ENCODE measurements around the gene COL18A1. TPM values are rescaled to one million over a fixed set of nuclear protein-coding genes. Genes with fewer than 3 reads are reported as not detected.

Gene COL18A1
- total and polyA plus RNA-seq, 2 of the 8 experiments (the other 6 are each of a cell fraction or from before 2014, with no cell fraction given) = 145 to 201 TPM

DNA sequence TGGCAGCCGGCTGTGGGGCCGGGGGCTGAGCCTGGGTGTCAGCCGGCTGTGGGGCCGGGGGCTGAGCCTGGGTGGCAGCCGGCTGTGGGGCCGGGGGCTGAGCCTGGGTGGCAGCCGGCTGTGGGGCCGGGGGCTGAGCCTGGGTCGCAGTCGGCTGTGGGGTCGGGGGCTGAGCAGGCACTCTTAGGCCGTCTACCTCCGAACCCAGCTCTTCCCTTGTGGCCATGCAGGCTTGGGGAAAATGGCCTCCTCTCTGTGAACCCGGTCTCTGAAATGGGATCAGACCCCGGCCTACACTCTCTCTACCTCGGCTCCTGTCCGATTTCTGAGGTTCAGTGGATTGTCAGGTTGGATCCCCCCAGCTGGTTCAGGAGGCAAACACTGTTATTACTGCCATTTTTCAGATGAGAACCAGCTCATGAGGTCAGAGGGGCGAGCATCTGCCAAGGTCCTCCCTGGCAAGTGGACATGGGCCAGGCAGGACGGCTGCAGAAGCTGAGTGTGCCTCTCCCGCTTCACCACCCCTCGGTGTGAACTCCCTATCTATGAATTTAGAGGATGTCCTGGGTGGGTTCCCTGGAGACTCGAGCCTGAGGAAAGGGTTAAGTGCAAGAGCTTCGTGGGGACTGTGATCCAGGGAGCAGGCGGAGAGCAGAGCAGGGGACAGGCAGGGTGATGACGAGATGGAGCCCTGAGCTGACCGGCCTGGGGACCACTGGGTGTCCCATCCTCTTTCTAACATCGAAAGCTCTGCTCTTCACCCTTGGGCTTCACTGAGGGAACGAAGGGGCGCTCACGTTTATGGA, 10.9 kb upstream of the COL18A1 start:
- H3K4ac ChIP-seq (replicated peaks; ENCODE audit: insufficient read length, low read depth, low read length) = no peak overlapping the region
- 80% methylated on average over 18 of the region's 30 CpGs; no CpG with 5 or more reads in 1 of the 2 experiments for WGBS, 2 experiments (ENCODE audit: extremely low coverage in 1 of 2, insufficient coverage in 1 of 2, insufficient read length in 1 of 2, insufficient replicate concordance in 2 of 2, low coverage in 1 of 2, low lambda C conversion rate in 2 of 2, missing lambda C conversion rate in 1 of 2)
- no peak overlapping the region for H3K4me3 ChIP-seq (ENCODE audit: extremely low read depth in 1 of 4, insufficient read depth in 2 of 4, low read depth in 3 of 4, low read length in 4 of 4)
- no peak overlapping the region for H3K18ac ChIP-seq (ENCODE audit: extremely low read depth, low read length)
- POLR2A ChIA-PET (ENCODE audit: partially characterized antibody) = interaction anchor here (0.8 kb wide), 1 partner anchor 15 kb away, joined by 3 read pairs; no protein-coding TSS in a partner anchor
- no peak overlapping the region for H4K91ac ChIP-seq (replicated peaks; ENCODE audit: insufficient read length, low read length)
- no peaks in the 10 kb centered on the region for H3K36me3 ChIP-seq (ENCODE audit: control insufficient read depth in 2 of 4, insufficient read depth in 4 of 4, low read length in 3 of 4)
- no peaks in the 10 kb centered on the region for H3K79me1 ChIP-seq (ENCODE audit: low read depth, low read length)
- no peaks in the 10 kb centered on the region for H3K9me3 ChIP-seq (ENCODE audit: insufficient read depth in 2 of 2, low read depth in 1 of 2, low read length in 1 of 2)
- H3K4me1 ChIP-seq (replicated peaks in 1 of 4; ENCODE audit: control insufficient read depth in 3 of 4, insufficient read depth in 4 of 4, low read length in 3 of 4) = no peaks in the 10 kb centered on the region; a peak in 1 of 7 replicates
- no peak overlapping the region for H3K27ac ChIP-seq (ENCODE audit: low read depth, low read length)
- no peak overlapping the region for H2AK5ac ChIP-seq (ENCODE audit: low read depth, low read length)
- TF ChIP-seq GTF2F1 (IDR thresholded peaks at IDR 0.05; ENCODE audit: borderline replicate concordance, low read depth, low read length) (no peak), RNF2 (IDR thresholded peaks at IDR 0.05; ENCODE audit: borderline replicate concordance, low read depth, low read length, missing control alignments, poor library complexity, severe bottlenecking) (no peak), SIRT6 (IDR thresholded peaks at IDR 0.05; ENCODE audit: low read length) (no peak), NRF1 (IDR thresholded peaks at IDR 0.05; ENCODE audit: low read depth, low read length) (no peak), SUZ12 (IDR thresholded peaks at IDR 0.05; ENCODE audit: low read length) (no peak), RAD21 (IDR thresholded peaks at IDR 0.05 in 1 of 2, conservative IDR thresholded peaks at IDR 0.05 in 1 of 2; ENCODE audit: low read depth in 2 of 2, low read length in 2 of 2) (no peak), RBBP5 (IDR thresholded peaks at IDR 0.05; ENCODE audit: borderline replicate concordance, low read depth, low read length) (no peak), POU5F1 (IDR thresholded peaks at IDR 0.05; ENCODE audit: low read depth, low read length) (no peak)
- TF ChIP-seq, protein P1, sequence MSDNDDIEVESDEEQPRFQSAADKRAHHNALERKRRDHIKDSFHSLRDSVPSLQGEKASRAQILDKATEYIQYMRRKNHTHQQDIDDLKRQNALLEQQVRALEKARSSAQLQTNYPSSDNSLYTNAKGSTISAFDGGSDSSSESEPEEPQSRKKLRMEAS (IDR thresholded peaks at IDR 0.05) = no peak
- H2BK20ac ChIP-seq (ENCODE audit: low read length) = no peak overlapping the region
- no peaks in the 10 kb centered on the region for H4K20me1 ChIP-seq (replicated peaks in 1 of 2; ENCODE audit: control insufficient read depth in 1 of 2, insufficient read depth in 2 of 2, low read length in 2 of 2)
- no peak overlapping the region for H3K9ac ChIP-seq (replicated peaks in 1 of 4; ENCODE audit: extremely low read depth in 1 of 4, low read depth in 3 of 4, low read length in 3 of 4)
- H2BK120ac ChIP-seq (replicated peaks; ENCODE audit: low read depth, low read length) = no peak overlapping the region
- H2BK15ac ChIP-seq (ENCODE audit: low read length) = no peak overlapping the region
- CTCF ChIA-PET (ENCODE audit: partially characterized antibody) = interaction anchor here (0.8 to 1.0 kb wide), 3 partner anchors 13 to 70 kb away, joined by 3 read pairs; no protein-coding TSS in a partner anchor
- H2AFZ ChIP-seq (ENCODE audit: low read length) = no peak overlapping the region
- H3K23ac ChIP-seq (ENCODE audit: insufficient read length) = no peak overlapping the region
- no peaks in the 10 kb centered on the region for H3K79me2 ChIP-seq (ENCODE audit: control insufficient read depth in 1 of 2, insufficient read depth in 2 of 2, low read length in 2 of 2)
- 0 out of 7 replicates have a peak, but pooled peaks cover 0 to 2% (median 0%) of the 10 kb centered on the region in 4 experiments for H3K27me3 ChIP-seq (replicated peaks in 1 of 4; ENCODE audit: control insufficient read depth in 3 of 4, extremely low read depth in 1 of 4, insufficient read depth in 3 of 4, low read length in 3 of 4)
- DNase-seq (ENCODE audit: low read depth in 1 of 2, low spot score in 2 of 2) (no peak), FAIRE-seq (no peak)
- H3K56ac ChIP-seq (replicated peaks; ENCODE audit: insufficient read length, low read depth, low read length) = no peak overlapping the region
- H2BK5ac ChIP-seq (ENCODE audit: low read depth, low read length) = no peak overlapping the region
- H4K5ac ChIP-seq (ENCODE audit: insufficient read length, low read depth, low read length) = no peak overlapping the region
- H2BK12ac ChIP-seq (ENCODE audit: low read depth, low read length) = no peak overlapping the region
- no peak overlapping the region for H4K8ac ChIP-seq (ENCODE audit: extremely low read depth, insufficient read depth, low read length)
- H3K4me2 ChIP-seq (ENCODE audit: insufficient read depth in 1 of 2, low read depth in 2 of 2, low read length in 2 of 2) = no peak overlapping the region
- no peak overlapping the region for H3K14ac ChIP-seq (ENCODE audit: insufficient read length)
- no peaks in the 10 kb centered on the region for H3K23me2 ChIP-seq (ENCODE audit: low read depth, low read length)

Measured in H1 (cell line).